ENCODE results near the gene CLASP2. TPM values are rescaled to one million over a fixed set of nuclear protein-coding genes. Genes with fewer than 3 reads are reported as not detected.
A peak's percentile ranks its signal among the peaks of the same experiment; 100 is the strongest.
"Not testable (repeated sequence)": the region's sequence is repeated elsewhere in the genome, so short reads cannot be mapped to it uniquely, and the experiment has no call there.

CLASP2 gene
- total RNA-seq, 8 experiments from 2014 or later, result 27.5 to 317 (median 199) TPM

- in situ Hi-C loops (cut with MboI; ENCODE audit: low pct_unique_long_range_greater_than_20kb in 2 of 9, low sequenced_read_pairs in 9 of 9, unreplicated experiment in 9 of 9), result no loop called here
- ATAC-seq (replicated peaks in 6 of 8), result peak in 3 of 8 experiments; percentile 79 to 95 (median 82)
These were observed 36.4 kb downstream of the CLASP2 start for GRCh38 chr3:33681667-33682066.

GRCh38 chr3:33678073-33678472 lies 40.0 kb downstream of the CLASP2 start:
- no peaks in the 10 kb centered on the region for H3K4me1 ChIP-seq (replicated peaks in 1 of 2)
- ATAC-seq (replicated peaks in 6 of 8), result no peak
- 44 to 100% (median 100%) methylated on average over 1 of the region's 1 CpG; no CpG with 5 or more reads in 1 of the 10 experiments for WGBS, 10 experiments
- no peak overlapping the region for H3K27ac ChIP-seq
- in situ Hi-C loops (cut with MboI; ENCODE audit: low pct_unique_long_range_greater_than_20kb in 2 of 9, low sequenced_read_pairs in 9 of 9, unreplicated experiment in 9 of 9), result no loop called here
- H3K4me3 ChIP-seq, result no peak overlapping the region

More at GRCh38 chr3:33681667-33682066, 36.4 kb downstream of the CLASP2 start:
- 0 to 67% (median 30%) methylated on average over 1 of the region's 1 CpG; no CpG with 5 or more reads in 5 of the 10 experiments for WGBS, 10 experiments
- H3K27ac ChIP-seq, result no peak overlapping the region
- H3K4me3 ChIP-seq, result no peak overlapping the region
- H3K4me1 ChIP-seq (replicated peaks in 1 of 2), result no peaks in the 10 kb centered on the region

GRCh38 chr3:33673436-33673835 lies 44.6 kb downstream of the CLASP2 start:
- in situ Hi-C loops (cut with MboI; ENCODE audit: low pct_unique_long_range_greater_than_20kb in 2 of 9, low sequenced_read_pairs in 9 of 9, unreplicated experiment in 9 of 9); H3K4me3 ChIP-seq; H3K27ac ChIP-seq; H3K4me1 ChIP-seq (replicated peaks in 1 of 2); ATAC-seq (replicated peaks in 6 of 8): not testable (repeated sequence)
- no CpG with 5 or more reads among the region's 3 CpGs for WGBS, 10 experiments

GRCh38 chr3:33668618-33669017 lies 49.4 kb downstream of the CLASP2 start:
- no peak for ATAC-seq (replicated peaks in 6 of 8)
- Histone ChIP-seq H3K4me3 (no peak overlapping the region), H3K27ac (no peak overlapping the region), H3K4me1 (replicated peaks in 1 of 2) (no peaks in the 10 kb centered on the region)
- WGBS, 10 experiments, result 75 to 96% (median 89%) methylated on average over 1 to 5 of the region's 5 CpGs
- in situ Hi-C loops (cut with MboI; ENCODE audit: low pct_unique_long_range_greater_than_20kb in 2 of 9, low sequenced_read_pairs in 9 of 9, unreplicated experiment in 9 of 9), result no loop called here

- no peak for ATAC-seq (replicated peaks in 6 of 8)
- 29 to 100% (median 92%) methylated on average over 1 to 2 of the region's 2 CpGs; no CpG with 5 or more reads in 1 of the 10 experiments for WGBS, 10 experiments
- in situ Hi-C loops (cut with MboI; ENCODE audit: low pct_unique_long_range_greater_than_20kb in 2 of 9, low sequenced_read_pairs in 9 of 9, unreplicated experiment in 9 of 9), result no loop called here
These were observed 52.8 kb downstream of the CLASP2 start for GRCh38 chr3:33665294-33665693.

GRCh38 chr3:33664195-33664594 lies 53.9 kb downstream of the CLASP2 start:
- ATAC-seq (replicated peaks in 6 of 8), result peak in 2 of 8 experiments; percentile 21 to 69
- WGBS, 10 experiments, result 0 to 100% (median 78%) methylated on average over 1 of the region's 1 CpG
- Histone ChIP-seq H3K4me1 (replicated peaks in 1 of 2) (peaks cover 6 to 15% of the 10 kb centered on the region in 2 donors), H3K27ac (no peak overlapping the region), H3K4me3 (no peak overlapping the region)
- in situ Hi-C loops (cut with MboI; ENCODE audit: low pct_unique_long_range_greater_than_20kb in 2 of 9, low sequenced_read_pairs in 9 of 9, unreplicated experiment in 9 of 9), result no loop called here

More at GRCh38 chr3:33665294-33665693, 52.8 kb downstream of the CLASP2 start:
- Histone ChIP-seq H3K27ac (no peak overlapping the region), H3K4me1 (replicated peaks in 1 of 2) (peaks cover 6 to 10% of the 10 kb centered on the region in 2 donors), H3K4me3 (no peak overlapping the region)

GRCh38 chr3:33663042-33663441 lies 55.0 kb downstream of the CLASP2 start:
- ATAC-seq (replicated peaks in 6 of 8), result no peak
- no peak overlapping the region for H3K4me3 ChIP-seq
- no peak overlapping the region for H3K27ac ChIP-seq
- peaks cover 6 to 15% of the 10 kb centered on the region in 2 donors for H3K4me1 ChIP-seq (replicated peaks in 1 of 2)
- in situ Hi-C loops (cut with MboI; ENCODE audit: low pct_unique_long_range_greater_than_20kb in 2 of 9, low sequenced_read_pairs in 9 of 9, unreplicated experiment in 9 of 9), result no loop called here

GRCh38 chr3:33659856-33660434 lies 58.1 kb downstream of the CLASP2 start:
- 0 to 90% (median 17%) methylated on average over 1 to 5 of the region's 5 CpGs for whole genome bisulfite sequencing, 10 experiments
- peak in 2 of 8 experiments; percentile 2 to 3 for ATAC-seq (replicated peaks in 6 of 8)
- in situ Hi-C loops (cut with MboI; ENCODE audit: low pct_unique_long_range_greater_than_20kb in 2 of 9, low sequenced_read_pairs in 9 of 9, unreplicated experiment in 9 of 9), result no loop called here
- H3K27ac ChIP-seq, result peak overlapping the region; percentile 93 to 94
- H3K4me3 ChIP-seq, result peak overlapping the region; percentile 41 to 47 (median 46)
- H3K4me1 ChIP-seq (replicated peaks in 1 of 2), result peaks cover 6 to 33% of the 10 kb centered on the region in 2 donors

GRCh38 chr3:33658991-33659848 lies 58.8 kb downstream of the CLASP2 start:
- Histone ChIP-seq H3K4me3 (peak overlapping the region; percentile 41 to 47 (median 46)), H3K27ac (peak overlapping the region; percentile 93 to 94), H3K4me1 (replicated peaks in 1 of 2) (peaks cover 6 to 33% of the 10 kb centered on the region in 2 donors)
- WGBS, 10 experiments, result 0 to 7% (median 1%) methylated on average over 1 to 14 of the region's 16 CpGs; no CpG with 5 or more reads in 1 of the 10 experiments
- ATAC-seq (replicated peaks in 6 of 8), result peak; percentile 87 to 93 (median 91)
- in situ Hi-C loops (cut with MboI; ENCODE audit: low pct_unique_long_range_greater_than_20kb in 2 of 9, low sequenced_read_pairs in 9 of 9, unreplicated experiment in 9 of 9), result no loop called here

- Histone ChIP-seq H3K4me1 (replicated peaks in 1 of 2) (peaks cover 6 to 33% of the 10 kb centered on the region in 2 donors), H3K27ac (peak overlapping the region; percentile 93 to 94), H3K4me3 (peak overlapping the region; percentile 41 to 47 (median 46))
- in situ Hi-C loops (cut with MboI; ENCODE audit: low pct_unique_long_range_greater_than_20kb in 2 of 9, low sequenced_read_pairs in 9 of 9, unreplicated experiment in 9 of 9), result no loop called here
- ATAC-seq (replicated peaks in 6 of 8), result peak in 6 of 8 experiments; percentile 3 to 28 (median 22)
- WGBS, 10 experiments, result 0 to 57% (median 19%) methylated on average over 1 to 2 of the region's 2 CpGs; no CpG with 5 or more reads in 1 of the 10 experiments
These were observed 59.4 kb downstream of the CLASP2 start for GRCh38 chr3:33658621-33658990.

- H3K4me3 ChIP-seq, result peak overlapping the region; percentile 41 to 47 (median 46)
- no peak for ATAC-seq (replicated peaks in 6 of 8)
- H3K27ac ChIP-seq, result peak overlapping the region; percentile 93 to 94
- in situ Hi-C loops (cut with MboI; ENCODE audit: low pct_unique_long_range_greater_than_20kb in 2 of 9, low sequenced_read_pairs in 9 of 9, unreplicated experiment in 9 of 9), result no loop called here
- peaks cover 6 to 33% of the 10 kb centered on the region in 2 donors for H3K4me1 ChIP-seq (replicated peaks in 1 of 2)
- WGBS, 10 experiments, result 71 to 100% (median 100%) methylated on average over 1 of the region's 1 CpG; no CpG with 5 or more reads in 3 of the 10 experiments
These were observed 60.0 kb downstream of the CLASP2 start for GRCh38 chr3:33658039-33658438.

- WGBS, 10 experiments, result 60 to 100% (median 100%) methylated on average over 1 to 2 of the region's 2 CpGs; no CpG with 5 or more reads in 1 of the 10 experiments
- Histone ChIP-seq H3K4me3 (no peak overlapping the region), H3K4me1 (replicated peaks in 1 of 2) (peaks cover 0 to 15% of the 10 kb centered on the region in 2 donors), H3K27ac (no peak overlapping the region)
- in situ Hi-C loops (cut with MboI; ENCODE audit: low pct_unique_long_range_greater_than_20kb in 2 of 9, low sequenced_read_pairs in 9 of 9, unreplicated experiment in 9 of 9), result no loop called here
- ATAC-seq (replicated peaks in 6 of 8), result no peak
These were observed 65.3 kb downstream of the CLASP2 start for GRCh38 chr3:33652736-33653135.

- peaks cover 0 to 18% of the 10 kb centered on the region in 2 donors for H3K4me1 ChIP-seq (replicated peaks in 1 of 2)
- in situ Hi-C loops (cut with MboI; ENCODE audit: low pct_unique_long_range_greater_than_20kb in 2 of 9, low sequenced_read_pairs in 9 of 9, unreplicated experiment in 9 of 9); ATAC-seq (replicated peaks in 6 of 8); H3K4me3 ChIP-seq; H3K27ac ChIP-seq: not testable (repeated sequence)
- WGBS, 10 experiments, result 93 to 100% (median 98%) methylated on average over 2 to 3 of the region's 4 CpGs; no CpG with 5 or more reads in 6 of the 10 experiments
These were observed 67.0 kb downstream of the CLASP2 start for GRCh38 chr3:33651101-33651500.
